Measurements from ENCODE around the gene GRB10. TPM values are rescaled to one million over a fixed set of nuclear protein-coding genes. Genes with fewer than 3 reads are reported as not detected.

GRB10 gene
- total RNA-seq, 1 experiment from 2014 or later = 47.9 TPM

GRCh38 chr7:50795253-50795652, 12.6 kb upstream of the GRB10 start:
- H2AFZ ChIP-seq = no peak overlapping the region
- TF ChIP-seq CTCF (conservative IDR thresholded peaks at IDR 0.05) (no peak), EZH2 (IDR thresholded peaks at IDR 0.05; ENCODE audit: low read depth) (no peak)
- BruUV-seq (replicated peaks) = no TSS peak
- H3K79me2 ChIP-seq (ENCODE audit: low read depth) = peaks cover 21% of the 10 kb centered on the region
- CTCF ChIA-PET = no interaction called here
- no peaks in the 10 kb centered on the region for H3K36me3 ChIP-seq (ENCODE audit: low read depth)
- DNase-seq = no peak
- no peaks in the 10 kb centered on the region for H3K27me3 ChIP-seq (ENCODE audit: insufficient read depth, low read depth)
- no peak overlapping the region for H3K4me3 ChIP-seq
- peaks cover 6% of the 10 kb centered on the region; the same call in 1 of the 2 replicates for H3K9me3 ChIP-seq (ENCODE audit: insufficient read depth, low read depth)
- no peaks in the 10 kb centered on the region for H3K9me2 ChIP-seq (ENCODE audit: insufficient read depth)
- intact Hi-C loops (cut with micrococcal nuclease; ENCODE audit: unreplicated experiment) = loop anchor here (2.0 to 10.0 kb wide), 5 partner anchors 157 to 580 kb away; no protein-coding TSS in a partner anchor
- no peak overlapping the region for H3K4me2 ChIP-seq
- H3K27ac ChIP-seq = no peak overlapping the region
- H3K4me1 ChIP-seq (replicated peaks; ENCODE audit: insufficient read depth) = peaks cover 24% of the 10 kb centered on the region
- H4K20me1 ChIP-seq (ENCODE audit: insufficient read depth) = peaks cover 16% of the 10 kb centered on the region
- POLR2A ChIA-PET (ENCODE audit: unreplicated experiment) = interaction anchor here (0.8 kb wide), 1 partner anchor 260 kb away, joined by 7 read pairs; no protein-coding TSS in a partner anchor
- H3F3A ChIP-seq (ENCODE audit: insufficient read depth, low read depth) = peaks cover 20% of the 10 kb centered on the region; the same call in 1 of the 2 replicates

- ChIA-PET CTCF (interaction anchor here (0.6 to 0.7 kb wide), 2 partner anchors 18 to 275 kb away, joined by 3 read pairs; no protein-coding TSS in a partner anchor), POLR2A (ENCODE audit: unreplicated experiment) (no interaction called here)
- TF ChIP-seq CTCF (conservative IDR thresholded peaks at IDR 0.05) (no peak), EZH2 (IDR thresholded peaks at IDR 0.05; ENCODE audit: low read depth) (no peak)
Measured at GRCh38 chr7:50793947-50794570, 11.4 kb upstream of the GRB10 start.

GRCh38 chr7:50793120-50793946, 10.6 kb upstream of the GRB10 start:
- TF ChIP-seq CTCF (conservative IDR thresholded peaks at IDR 0.05) (no peak), EZH2 (IDR thresholded peaks at IDR 0.05; ENCODE audit: low read depth) (no peak)
- H2AFZ ChIP-seq = peak overlapping the region; percentile 53; the same call in 1 of the 2 replicates
- intact Hi-C loops (cut with micrococcal nuclease; ENCODE audit: unreplicated experiment) = loop anchor here (2.0 to 10.0 kb wide), 5 partner anchors 39 to 581 kb away; no protein-coding TSS in a partner anchor
- no peaks in the 10 kb centered on the region for H3K9me2 ChIP-seq (ENCODE audit: insufficient read depth)
- H3K79me2 ChIP-seq (ENCODE audit: low read depth) = peaks cover 40% of the 10 kb centered on the region
- peak overlapping the region; percentile 71 for H3K4me2 ChIP-seq
- peak in 1 of 2 experiments; percentile 72 for DNase-seq
- ChIA-PET CTCF (no interaction called here), POLR2A (ENCODE audit: unreplicated experiment) (no interaction called here)
- H3K27ac ChIP-seq = no peak overlapping the region
- peaks cover 24% of the 10 kb centered on the region for H3K4me1 ChIP-seq (replicated peaks; ENCODE audit: insufficient read depth)
- H3F3A ChIP-seq (ENCODE audit: insufficient read depth, low read depth) = peaks cover 20% of the 10 kb centered on the region; the same call in 1 of the 2 replicates
- H3K9me3 ChIP-seq (ENCODE audit: insufficient read depth, low read depth) = peaks cover 14% of the 10 kb centered on the region; the same call in 1 of the 2 replicates
- peaks cover 9% of the 10 kb centered on the region; the same call in 1 of the 2 replicates for H3K36me3 ChIP-seq (ENCODE audit: low read depth)
- H3K4me3 ChIP-seq = peak overlapping the region; percentile 73; the same call in 1 of the 2 replicates
- no peaks in the 10 kb centered on the region for H3K27me3 ChIP-seq (ENCODE audit: insufficient read depth, low read depth)
- peaks cover 34% of the 10 kb centered on the region for H4K20me1 ChIP-seq (ENCODE audit: insufficient read depth)
- TSS peak; percentile 39 for BruUV-seq (replicated peaks)

More at GRCh38 chr7:50793947-50794570, 11.4 kb upstream of the GRB10 start:
- no TSS peak for BruUV-seq (replicated peaks)
- peaks cover 11% of the 10 kb centered on the region; the same call in 1 of the 2 replicates for H3K9me3 ChIP-seq (ENCODE audit: insufficient read depth, low read depth)
- H3K4me1 ChIP-seq (replicated peaks; ENCODE audit: insufficient read depth) = peaks cover 24% of the 10 kb centered on the region
- peaks cover 33% of the 10 kb centered on the region for H3K79me2 ChIP-seq (ENCODE audit: low read depth)
- H3K27ac ChIP-seq = no peak overlapping the region
- no peak for DNase-seq
- peak overlapping the region; percentile 53; the same call in 1 of the 2 replicates for H2AFZ ChIP-seq
- H3K4me2 ChIP-seq = peak overlapping the region; percentile 71
- peaks cover 6% of the 10 kb centered on the region; the same call in 1 of the 2 replicates for H3K36me3 ChIP-seq (ENCODE audit: low read depth)
- H3K9me2 ChIP-seq (ENCODE audit: insufficient read depth) = no peaks in the 10 kb centered on the region
- H4K20me1 ChIP-seq (ENCODE audit: insufficient read depth) = peaks cover 28% of the 10 kb centered on the region
- H3F3A ChIP-seq (ENCODE audit: insufficient read depth, low read depth) = peaks cover 20% of the 10 kb centered on the region; the same call in 1 of the 2 replicates
- H3K27me3 ChIP-seq (ENCODE audit: insufficient read depth, low read depth) = no peaks in the 10 kb centered on the region
- intact Hi-C loops (cut with micrococcal nuclease; ENCODE audit: unreplicated experiment) = loop anchor here (2.0 to 10.0 kb wide), 6 partner anchors 38 to 581 kb away; no protein-coding TSS in a partner anchor
- peak overlapping the region; percentile 50; the same call in 1 of the 2 replicates for H3K4me3 ChIP-seq
